ENCODE data around the gene INSR. TPM values are rescaled to one million over a fixed set of nuclear protein-coding genes. Genes with fewer than 3 reads are reported as not detected.

The INSR gene
- total RNA-seq, 1 experiment from 2014 or later: 2.5 TPM

DNA sequence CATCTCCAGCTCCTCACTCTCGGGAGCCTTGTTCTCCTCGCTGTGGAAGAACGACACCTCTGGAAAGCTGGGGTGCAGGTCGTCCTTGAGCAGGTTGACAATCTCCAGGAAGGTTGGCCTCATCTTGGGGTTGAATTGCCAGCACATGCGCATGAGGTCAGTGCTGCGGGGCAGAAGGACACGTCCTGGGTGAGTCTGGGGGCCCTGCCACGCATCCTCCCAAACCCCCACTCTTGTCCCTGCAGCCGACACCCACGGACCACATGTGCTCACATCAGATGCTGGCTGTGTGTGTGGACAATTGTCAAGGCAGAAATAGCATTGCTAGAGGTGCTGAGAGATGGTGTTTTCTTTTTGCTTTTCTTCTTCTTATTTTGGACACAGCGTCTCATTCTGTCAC lies 177.0 kb downstream of the INSR start:
- no peak for ATAC-seq
- Histone ChIP-seq H3K27me3 (ENCODE audit: control insufficient read depth, insufficient read depth, low read length) (0 out of 2 replicates have a peak, but pooled peaks cover 2% of the 10 kb centered on the region), H3K4me3 (ENCODE audit: low read depth in 2 of 2, low read length in 2 of 2) (no peak overlapping the region), H3K36me3 (ENCODE audit: control insufficient read depth, insufficient read depth, low read length) (no peaks in the 10 kb centered on the region), H3K4me1 (ENCODE audit: control insufficient read depth, insufficient read depth, low read length) (no peaks in the 10 kb centered on the region), H3K9me3 (ENCODE audit: control insufficient read depth, insufficient read depth, low read depth, low read length) (no peaks in the 10 kb centered on the region), H3K27ac (ENCODE audit: low read length) (no peak overlapping the region)
- no TSS peak for BruUV-seq (replicated peaks)
- in situ Hi-C loops (cut with HindIII; ENCODE audit: low pct_unique_long_range_greater_than_20kb, low sequenced_read_pairs) (no loop called here), intact Hi-C loops (cut with micrococcal nuclease; ENCODE audit: unreplicated experiment) (no loop called here)
- TF ChIP-seq POLR2AphosphoS5 (IDR thresholded peaks at IDR 0.05; ENCODE audit: low read depth, low read length): no peak
- TF ChIP-seq TCF7L2 (IDR thresholded peaks at IDR 0.05; ENCODE audit: low read depth, low read length): no peak
- TF ChIP-seq SIN3A (IDR thresholded peaks at IDR 0.05; ENCODE audit: borderline replicate concordance, insufficient read depth, low read depth, low read length): no peak
- TF ChIP-seq, protein P1, sequence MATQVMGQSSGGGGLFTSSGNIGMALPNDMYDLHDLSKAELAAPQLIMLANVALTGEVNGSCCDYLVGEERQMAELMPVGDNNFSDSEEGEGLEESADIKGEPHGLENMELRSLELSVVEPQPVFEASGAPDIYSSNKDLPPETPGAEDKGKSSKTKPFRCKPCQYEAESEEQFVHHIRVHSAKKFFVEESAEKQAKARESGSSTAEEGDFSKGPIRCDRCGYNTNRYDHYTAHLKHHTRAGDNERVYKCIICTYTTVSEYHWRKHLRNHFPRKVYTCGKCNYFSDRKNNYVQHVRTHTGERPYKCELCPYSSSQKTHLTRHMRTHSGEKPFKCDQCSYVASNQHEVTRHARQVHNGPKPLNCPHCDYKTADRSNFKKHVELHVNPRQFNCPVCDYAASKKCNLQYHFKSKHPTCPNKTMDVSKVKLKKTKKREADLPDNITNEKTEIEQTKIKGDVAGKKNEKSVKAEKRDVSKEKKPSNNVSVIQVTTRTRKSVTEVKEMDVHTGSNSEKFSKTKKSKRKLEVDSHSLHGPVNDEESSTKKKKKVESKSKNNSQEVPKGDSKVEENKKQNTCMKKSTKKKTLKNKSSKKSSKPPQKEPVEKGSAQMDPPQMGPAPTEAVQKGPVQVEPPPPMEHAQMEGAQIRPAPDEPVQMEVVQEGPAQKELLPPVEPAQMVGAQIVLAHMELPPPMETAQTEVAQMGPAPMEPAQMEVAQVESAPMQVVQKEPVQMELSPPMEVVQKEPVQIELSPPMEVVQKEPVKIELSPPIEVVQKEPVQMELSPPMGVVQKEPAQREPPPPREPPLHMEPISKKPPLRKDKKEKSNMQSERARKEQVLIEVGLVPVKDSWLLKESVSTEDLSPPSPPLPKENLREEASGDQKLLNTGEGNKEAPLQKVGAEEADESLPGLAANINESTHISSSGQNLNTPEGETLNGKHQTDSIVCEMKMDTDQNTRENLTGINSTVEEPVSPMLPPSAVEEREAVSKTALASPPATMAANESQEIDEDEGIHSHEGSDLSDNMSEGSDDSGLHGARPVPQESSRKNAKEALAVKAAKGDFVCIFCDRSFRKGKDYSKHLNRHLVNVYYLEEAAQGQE (IDR thresholded peaks at IDR 0.05; ENCODE audit: insufficient read depth in 1 of 2, low read depth in 2 of 2, low read length in 1 of 2): no peak
- TF ChIP-seq, protein P2, sequence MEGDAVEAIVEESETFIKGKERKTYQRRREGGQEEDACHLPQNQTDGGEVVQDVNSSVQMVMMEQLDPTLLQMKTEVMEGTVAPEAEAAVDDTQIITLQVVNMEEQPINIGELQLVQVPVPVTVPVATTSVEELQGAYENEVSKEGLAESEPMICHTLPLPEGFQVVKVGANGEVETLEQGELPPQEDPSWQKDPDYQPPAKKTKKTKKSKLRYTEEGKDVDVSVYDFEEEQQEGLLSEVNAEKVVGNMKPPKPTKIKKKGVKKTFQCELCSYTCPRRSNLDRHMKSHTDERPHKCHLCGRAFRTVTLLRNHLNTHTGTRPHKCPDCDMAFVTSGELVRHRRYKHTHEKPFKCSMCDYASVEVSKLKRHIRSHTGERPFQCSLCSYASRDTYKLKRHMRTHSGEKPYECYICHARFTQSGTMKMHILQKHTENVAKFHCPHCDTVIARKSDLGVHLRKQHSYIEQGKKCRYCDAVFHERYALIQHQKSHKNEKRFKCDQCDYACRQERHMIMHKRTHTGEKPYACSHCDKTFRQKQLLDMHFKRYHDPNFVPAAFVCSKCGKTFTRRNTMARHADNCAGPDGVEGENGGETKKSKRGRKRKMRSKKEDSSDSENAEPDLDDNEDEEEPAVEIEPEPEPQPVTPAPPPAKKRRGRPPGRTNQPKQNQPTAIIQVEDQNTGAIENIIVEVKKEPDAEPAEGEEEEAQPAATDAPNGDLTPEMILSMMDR (IDR thresholded peaks at IDR 0.05): no peak
- POLR2A ChIA-PET: no interaction called here
- DNase-seq (ENCODE audit: low read depth, low spot score): no peak
- CTCF ChIA-PET: no interaction called here

DNA sequence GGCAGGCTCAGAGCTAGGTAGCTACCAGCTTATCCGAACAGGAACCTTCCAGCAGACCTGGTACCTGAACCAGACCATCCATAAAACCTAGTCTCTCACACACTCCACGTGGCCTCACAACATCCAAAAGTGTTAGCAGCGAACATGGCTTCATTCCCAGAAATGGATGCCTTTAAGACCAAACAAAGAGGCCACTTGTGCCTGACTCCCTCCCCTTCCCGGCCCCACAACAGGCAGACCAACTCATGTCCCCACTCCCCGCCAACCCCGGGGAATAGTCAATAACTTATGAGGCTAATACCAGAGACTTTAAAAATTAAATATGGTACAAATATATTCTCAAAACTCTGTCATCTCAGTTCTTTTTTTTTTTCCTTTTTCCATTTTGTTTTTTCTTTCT lies 178.5 kb downstream of the INSR start:
- ChIA-PET POLR2A (no interaction called here), CTCF (no interaction called here)
- intact Hi-C loops (cut with micrococcal nuclease; ENCODE audit: unreplicated experiment): no loop called here
- TF ChIP-seq, protein P2 (IDR thresholded peaks at IDR 0.05): no peak
- TF ChIP-seq POLR2AphosphoS5 (IDR thresholded peaks at IDR 0.05; ENCODE audit: low read depth, low read length) (no peak), SIN3A (IDR thresholded peaks at IDR 0.05; ENCODE audit: borderline replicate concordance, insufficient read depth, low read depth, low read length) (no peak), TCF7L2 (IDR thresholded peaks at IDR 0.05; ENCODE audit: low read depth, low read length) (no peak)
- TF ChIP-seq, protein P1 (IDR thresholded peaks at IDR 0.05; ENCODE audit: insufficient read depth in 1 of 2, low read depth in 2 of 2, low read length in 1 of 2): no peak
- DNase-seq (ENCODE audit: low read depth, low spot score) (no peak), ATAC-seq (no peak)
- Histone ChIP-seq H3K27ac (ENCODE audit: low read length) (no peak overlapping the region), H3K27me3 (ENCODE audit: control insufficient read depth, insufficient read depth, low read length) (0 out of 2 replicates have a peak, but pooled peaks cover 2% of the 10 kb centered on the region), H3K9me3 (ENCODE audit: control insufficient read depth, insufficient read depth, low read depth, low read length) (no peaks in the 10 kb centered on the region), H3K4me3 (ENCODE audit: low read depth in 2 of 2, low read length in 2 of 2) (no peak overlapping the region), H3K36me3 (ENCODE audit: control insufficient read depth, insufficient read depth, low read length) (no peaks in the 10 kb centered on the region), H3K4me1 (ENCODE audit: control insufficient read depth, insufficient read depth, low read length) (no peaks in the 10 kb centered on the region)
- BruUV-seq (replicated peaks): no TSS peak
- in situ Hi-C loops (cut with HindIII; ENCODE audit: low pct_unique_long_range_greater_than_20kb, low sequenced_read_pairs): no loop called here

All from Panc1 (cell line).